K562 (cell line): ENCODE results near the gene GABRB3. TPM values are rescaled to one million over a fixed set of nuclear protein-coding genes. Genes with fewer than 3 reads are reported as not detected.

Experiments
- ATAC-seq: fragments of 200-7000 bp; cut with Tn5 transposase; 3 replicates; pipeline ENCODE4 v1.9.1; 2020; ENCODE audit warnings: moderate library complexity
- BruUV-seq: library from RNA; stranded (reverse); fragments of 400-500 nt; replicated peaks from 2 replicates; lab custom pipeline; 2021; lab: Mats Ljungman, UMichigan
- CTCF ChIA-PET: fragments of 300-600 bp; formaldehyde crosslinking; extraction: SDS; loops from one replicate; lab custom pipeline; 2021; ENCODE audit warnings: low intra/inter-chr PET ratio; lab: Yijun Ruan, JAX
- POLR2A ChIA-PET: fragments of 300-600, 350-650 bp; sonication (Branson Sonifier 250); formaldehyde crosslinking; extraction: SDS; loops from one replicate; lab custom pipeline; 2021; ENCODE audit warnings: antibody characterized with exemption, inconsistent platforms; lab: Yijun Ruan, JAX
- DNase-seq, 4 experiments: peaks; one replicate each; pipeline versions ENCODE4 v3.0.0 to v3.0.0-alpha.2; 2011 to 2018; ENCODE audit warnings: low spot score in 3 of 4, mixed read lengths in 3 of 4; ENCODE audit errors: extremely low read depth in 1 of 4
- FAIRE-seq: peaks from 2 replicates; lab custom pipeline; 2011; peaks lifted over from hg19 to GRCh38; lab: Jason Lieb, UNC
- H2AFZ ChIP-seq: 2 replicates; pipeline ENCODE4 v1.6.0; 2011; ENCODE audit warnings: low read depth, low read length, control low read depth, inconsistent platforms
- H3K27ac ChIP-seq: fragments of 200-600 bp; 3 replicates; pipeline ENCODE4 v1.8.0; 2011; ENCODE audit warnings: low read depth, mild to moderate bottlenecking, control low read depth, inconsistent platforms, low read length, moderate library complexity, mixed read lengths; ENCODE audit errors: extremely low read depth
- H3K27me3 ChIP-seq, 2 experiments: fragments of 300-600 bp in 1 of 2; 2 replicates in 1 of 2; 3 replicates in 1 of 2; pipeline versions ENCODE4 v1.6.0 to v1.8.0; 2011; ENCODE audit warnings: inconsistent platforms in 2 of 2, low read length in 2 of 2, mild to moderate bottlenecking in 1 of 2, mixed read lengths in 1 of 2, moderate library complexity in 1 of 2; ENCODE audit not compliant: control insufficient read depth in 2 of 2, insufficient read depth in 2 of 2
- H3K36me3 ChIP-seq: fragments of 300-600 bp; 3 replicates; pipeline ENCODE4 v1.8.0; 2011; ENCODE audit warnings: mild to moderate bottlenecking, low read length, inconsistent platforms; ENCODE audit not compliant: control insufficient read depth, insufficient read depth
- H3K4me1 ChIP-seq, 2 experiments: fragments of 200-600 bp in 1 of 2; replicated peaks in 1 of 2; 2 replicates in 1 of 2; 3 replicates in 1 of 2; pipeline versions ENCODE4 v1.5.1 to v1.8.0; 2011; ENCODE audit warnings: inconsistent platforms in 2 of 2, low read length in 2 of 2, mild to moderate bottlenecking in 1 of 2, mixed read lengths in 1 of 2, moderate library complexity in 1 of 2; ENCODE audit not compliant: control insufficient read depth in 2 of 2, insufficient read depth in 2 of 2
- H3K4me2 ChIP-seq: 2 replicates; pipeline ENCODE4 v1.6.1; 2011; ENCODE audit warnings: low read length, control low read depth, inconsistent platforms, mixed read lengths; ENCODE audit not compliant: insufficient read depth
- H3K4me3 ChIP-seq: fragments of 200-600 bp; sonication (generic), shearing (Covaris generic); 2 replicates; pipeline ENCODE4 v1.5.1; 2016; ENCODE audit warnings: control low read depth, inconsistent platforms
- H3K79me2 ChIP-seq: fragments of 200-600 bp; 3 replicates; pipeline ENCODE4 v1.8.0; 2011; ENCODE audit warnings: low read length, inconsistent platforms; ENCODE audit not compliant: control insufficient read depth, insufficient read depth
- H3K9ac ChIP-seq, 2 experiments: 2 replicates each; pipeline versions ENCODE4 v1.6.0 to v1.6.1; 2011; ENCODE audit warnings: low read depth in 2 of 2, low read length in 2 of 2, control low read depth in 1 of 2, inconsistent platforms in 1 of 2, mild to moderate bottlenecking in 1 of 2, mixed read lengths in 1 of 2; ENCODE audit not compliant: insufficient read depth in 1 of 2
- H3K9me1 ChIP-seq: one replicate; pipeline ENCODE4 v1.6.0; 2011; ENCODE audit warnings: inconsistent platforms, mild to moderate bottlenecking, low read length, moderate library complexity; ENCODE audit not compliant: control insufficient read depth, insufficient read depth
- H3K9me3 ChIP-seq: replicated peaks from 2 replicates; pipeline ENCODE4 v1.5.1; 2011; ENCODE audit warnings: low read depth, low read length, inconsistent platforms; ENCODE audit not compliant: control insufficient read depth, insufficient read depth
- H4K20me1 ChIP-seq: replicated peaks from 2 replicates; pipeline ENCODE4 v1.6.1; 2011; ENCODE audit warnings: low read length, inconsistent platforms, mixed read lengths; ENCODE audit not compliant: control insufficient read depth, insufficient read depth
- AFF4 ChIP-seq: sonication (generic); formaldehyde crosslinking; IDR thresholded peaks from 2 replicates; pipeline ENCODE4 v1.8.0; 2023; ENCODE audit warnings: mild to moderate bottlenecking, missing genetic modification reagents
- CREBBP ChIP-seq: IDR thresholded peaks from one replicate; pipeline ENCODE4 v1.6.1; 2012; ENCODE audit warnings: low read depth, mild to moderate bottlenecking, control low read depth, inconsistent platforms, low read length
- ETS1 ChIP-seq: conservative IDR thresholded peaks from 2 replicates; pipeline ENCODE4 v1.6.1; 2011; ENCODE audit warnings: low read depth, mild to moderate bottlenecking, low read length; ENCODE audit not compliant: control insufficient read depth
- HDAC3 ChIP-seq: fragments of 450-650 bp; IDR thresholded peaks from 2 replicates; pipeline ENCODE4 v1.6.1; 2018; ENCODE audit warnings: borderline replicate concordance, mild to moderate bottlenecking, moderate library complexity; ENCODE audit not compliant: partially characterized antibody
- HINFP ChIP-seq: fragments of 450-650 bp; conservative IDR thresholded peaks from 2 replicates; pipeline ENCODE4 v1.6.1; 2016; ENCODE audit warnings: missing genetic modification characterization, low read depth, mild to moderate bottlenecking, control low read depth, missing compliant biosample characterization
- ILF3 ChIP-seq: fragments of 450-650 bp; IDR thresholded peaks from 2 replicates; pipeline ENCODE4 v1.6.1; 2018; ENCODE audit warnings: antibody characterized with exemption, mild to moderate bottlenecking, moderate library complexity, borderline replicate concordance
- PHTF2 ChIP-seq: fragments of 250-450 bp; sonication (Bioruptor Pico); IDR thresholded peaks from 2 replicates; pipeline ENCODE4 v1.5.0; 2021; ENCODE audit warnings: mild to moderate bottlenecking
- SAP30 ChIP-seq: fragments of 200-600 bp; sonication (generic); IDR thresholded peaks from 2 replicates; pipeline ENCODE4 v1.6.1; 2012; ENCODE audit warnings: borderline replicate concordance, low read depth, mild to moderate bottlenecking, moderate library complexity, low read length, control low read depth, inconsistent platforms; ENCODE audit not compliant: insufficient read depth, poor library complexity, severe bottlenecking
- ZNF512 ChIP-seq: IDR thresholded peaks from 2 replicates; pipeline ENCODE4 v1.6.1; 2016; ENCODE audit warnings: missing genetic modification characterization, missing compliant biosample characterization
- WGBS: fragments of 100-300 bp; shearing (Covaris generic); methylation state at CpG from one replicate; pipeline ENCODE4 v1.1.6; 2016; ENCODE audit warnings: low coverage, mixed read lengths; ENCODE audit not compliant: insufficient coverage; ENCODE audit errors: missing lambda C conversion rate; 5-methylcytosine and 5-hydroxymethylcytosine counted together
- in situ Hi-C: fragments of 300-500 bp; cut with MboI; formaldehyde crosslinking; loops from 4 replicates; pipeline ENCODE4 v1.15.0; 2018; ENCODE audit warnings: inconsistent platforms, mixed read lengths
- intact Hi-C: fragments of 100-400 bp; cut with micrococcal nuclease; formaldehyde crosslinking; loops from 2 replicates; pipeline ENCODE4 v1.14.2; 2022
- polyA plus RNA-seq, 8 experiments: library from polyadenylated mRNA; depleted of rRNA in 4 of 8; stranded (reverse) in 5 of 8; unstranded in 3 of 8; fragments of >200 nt; fragmentation: Nextera tagmentation in 2 of 8; fragmentation: Illumina TruSeq in 1 of 8; extraction: Ambion mirVana in 2 of 8; extraction: Trizol in 1 of 8; gene quantifications; 2 replicates each; pipeline versions ENCODE4 v1.2.1 to v1.2.3, GENCODE V29; 2011 to 2014; ENCODE audit warnings: inconsistent platforms in 1 of 8, missing spikeins in 1 of 8
- total RNA-seq, 7 experiments: library from RNA; depleted of rRNA in 6 of 7; stranded (reverse); fragments of >200 nt in 6 of 7; fragmentation: Illumina TruSeq in 2 of 7; extraction: Trizol in 2 of 7; gene quantifications; 2 replicates each; pipeline versions ENCODE4 v1.2.1 to v1.2.3, GENCODE V29; 2011 to 2021; ENCODE audit warnings: low replicate concordance in 1 of 7

Gene GABRB3
- total and polyA plus RNA-seq, 9 of the 15 experiments (the other 6 are each of a cell fraction or from before 2014, with no cell fraction given): 0.09 to 1.4 (median 0.49) TPM

GRCh38 chr15:26722621-26723160 is 50.2 kb downstream of the GABRB3 start:
- POLR2A ChIA-PET: no interaction called here

More at GRCh38 chr15:26722621-26723160, 50.2 kb downstream of the GABRB3 start:
- no peaks in the 10 kb centered on the region for H3K9me1 ChIP-seq
- H3K27ac ChIP-seq: no peak overlapping the region
- DNase-seq (no peak), ATAC-seq (no peak)
- H3K79me2 ChIP-seq: no peaks in the 10 kb centered on the region
- H3K9ac ChIP-seq: no peak overlapping the region
- intact Hi-C loops: no loop called here
- no peaks in the 10 kb centered on the region for H4K20me1 ChIP-seq
- no peaks in the 10 kb centered on the region for H3K4me1 ChIP-seq
- BruUV-seq: no TSS peak
- TF ChIP-seq CREBBP (no peak), HINFP (tag) (no peak), ILF3 (no peak), ETS1 (no peak), PHTF2 (no peak), AFF4 (CRISPR knock-in tag) (no peak), ZNF512 (tag) (no peak), SAP30 (no peak), HDAC3 (no peak)
- TF ChIP-seq, all 486 proteins: peak for 0
- CTCF ChIA-PET: no interaction called here
- in situ Hi-C loops: no loop called here
- no peak overlapping the region for H2AFZ ChIP-seq
- FAIRE-seq: no peak
- H3K9me3 ChIP-seq: no peaks in the 10 kb centered on the region
- no peaks in the 10 kb centered on the region for H3K36me3 ChIP-seq
- 1% methylated on average over 5 of the region's 5 CpGs for WGBS
- H3K4me3 ChIP-seq: no peak overlapping the region
- H3K27me3 ChIP-seq: no peaks in the 10 kb centered on the region
- H3K4me2 ChIP-seq: no peak overlapping the region
